ENCODE results near the gene SSR4.
"Not testable (repeated sequence)": the region's sequence is repeated elsewhere in the genome, so short reads cannot be mapped to it uniquely, and the experiment has no call there.

SSR4 gene

DNA sequence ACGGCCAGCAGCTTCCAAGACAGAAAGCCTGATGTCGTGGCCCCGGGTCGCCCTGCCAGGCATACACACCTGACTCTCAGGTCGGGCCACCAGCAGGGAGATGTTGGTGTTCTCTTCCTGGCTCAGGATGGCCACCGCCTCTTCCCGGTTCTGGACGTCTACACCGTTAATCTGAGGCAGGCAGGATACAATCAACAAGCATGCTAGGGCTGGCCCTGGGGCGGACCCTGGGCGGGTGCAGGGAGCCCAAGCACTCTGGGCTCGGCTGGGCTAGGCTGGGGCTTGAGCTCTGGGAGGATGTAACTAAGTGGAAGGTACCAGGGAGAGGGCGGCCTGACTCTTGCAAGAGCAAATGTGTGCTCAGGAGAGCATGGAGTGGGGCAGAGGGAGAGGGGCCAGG is 11.0 kb downstream of the SSR4 start:
- no peak for DNase-seq (ENCODE audit: low read depth)

GRCh38 chrX:153806999-153807575 is 12.6 kb downstream of the SSR4 start:
- DNase-seq (ENCODE audit: low read depth) = no peak

DNA sequence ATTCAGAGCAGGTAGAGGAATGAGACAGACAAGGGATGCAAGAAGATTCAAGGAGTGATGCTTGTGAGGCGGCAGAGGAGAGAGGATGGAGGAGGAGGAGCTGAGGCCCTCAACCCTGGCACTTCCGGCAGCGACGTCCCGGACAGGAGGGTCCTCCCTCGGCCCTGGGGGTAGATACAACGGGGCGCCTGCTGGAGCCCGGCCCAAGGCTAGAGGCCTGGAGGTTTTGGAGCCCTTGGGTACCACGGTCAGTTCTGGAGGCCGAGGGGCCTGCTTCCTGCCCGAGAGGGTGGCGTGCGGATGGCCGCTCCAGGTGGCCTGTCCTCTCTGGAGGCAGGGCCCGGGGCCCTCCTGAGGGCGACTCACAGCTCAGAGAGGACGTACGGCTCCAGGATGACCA is 13.5 kb downstream of the SSR4 start:
- no peak for DNase-seq (ENCODE audit: low read depth)

DNA sequence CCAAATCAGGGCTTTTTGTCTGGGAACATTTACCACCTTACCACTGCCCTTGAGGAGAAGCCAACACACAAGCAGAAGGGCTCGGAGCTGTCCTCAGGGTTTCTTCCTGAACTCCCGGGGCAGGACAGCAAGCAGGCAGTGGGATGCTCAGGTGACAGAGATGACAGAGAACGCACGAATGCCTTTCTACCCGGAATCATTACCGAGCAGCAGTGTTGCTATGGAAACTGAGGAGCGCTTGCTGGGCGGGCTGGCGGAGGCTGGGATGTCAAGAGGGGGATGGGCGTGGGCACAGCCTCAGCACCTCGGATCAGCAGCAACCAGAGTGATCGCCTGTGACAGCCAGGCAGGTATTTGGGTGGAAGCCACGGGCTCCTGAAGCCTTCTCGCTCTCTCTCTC is 17.8 kb downstream of the SSR4 start:
- no peak for DNase-seq (ENCODE audit: low read depth)

GRCh38 chrX:153813161-153813560 is 18.7 kb downstream of the SSR4 start:
- DNase-seq (ENCODE audit: low read depth) = no peak

GRCh38 chrX:153814591-153815315 is 20.3 kb downstream of the SSR4 start:
- DNase-seq (ENCODE audit: low read depth) = no peak

DNA sequence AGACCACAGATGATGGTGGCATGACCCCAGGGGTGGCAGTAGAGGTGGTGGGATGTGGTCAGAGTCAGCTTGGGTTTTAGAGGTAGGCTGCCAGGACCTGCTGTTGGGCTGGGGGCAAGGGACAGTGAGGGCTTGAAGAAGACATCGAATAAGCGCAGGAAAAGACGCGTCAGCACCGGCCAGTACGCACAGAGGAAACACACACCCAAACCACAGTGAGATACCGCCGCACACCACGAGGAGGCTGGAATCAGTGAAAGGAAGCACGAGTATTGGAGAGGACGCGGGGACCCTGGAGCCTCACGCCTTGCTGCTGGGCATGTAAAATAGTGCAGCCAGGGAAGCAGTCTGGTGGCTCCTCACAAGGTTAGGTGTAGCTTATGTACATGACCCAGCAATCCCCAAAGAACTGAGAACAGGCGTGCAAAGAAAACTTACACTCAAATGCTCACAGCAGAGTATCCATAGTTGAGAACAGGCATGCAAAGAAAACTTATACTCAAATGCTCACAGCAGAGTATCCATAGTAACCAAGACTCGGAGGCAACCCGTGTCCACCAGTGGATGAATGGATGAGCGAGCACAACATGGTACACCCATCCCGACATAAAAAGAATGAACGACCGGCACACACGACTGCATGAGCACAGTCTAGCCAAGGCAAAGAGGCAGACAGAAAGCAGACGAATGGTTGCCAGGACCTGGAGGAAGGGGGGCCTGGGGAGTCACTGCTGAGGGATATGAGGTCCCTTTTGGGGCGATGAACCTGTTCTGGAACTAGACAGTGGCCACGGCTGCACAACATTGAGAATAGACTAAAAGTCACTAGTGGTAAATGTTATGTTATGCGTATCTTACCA is 22.6 kb downstream of the SSR4 start:
- no peak for DNase-seq (ENCODE audit: low read depth)

DNA sequence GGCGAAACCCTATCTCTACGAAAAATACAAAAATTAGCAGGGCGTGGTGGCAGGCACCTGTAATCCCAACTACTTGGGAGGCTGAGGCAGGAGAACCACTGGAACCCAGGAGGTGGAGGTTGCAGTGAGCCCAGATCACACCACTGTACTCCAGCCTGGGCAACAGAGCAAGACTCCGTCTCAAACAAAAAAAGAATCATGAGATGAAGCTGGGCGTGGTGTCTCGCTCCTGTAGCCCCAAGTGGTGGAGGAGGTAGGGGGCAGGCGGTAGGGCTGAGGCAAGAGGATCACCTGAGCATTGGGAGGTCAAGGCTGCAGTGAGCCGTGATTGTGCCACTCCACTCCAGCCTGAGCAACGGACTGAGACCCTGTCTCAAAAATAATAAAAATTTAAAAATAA is 23.6 kb downstream of the SSR4 start:
- not testable (repeated sequence) for DNase-seq (ENCODE audit: low read depth)

GRCh38 chrX:153818571-153819383 is 24.3 kb downstream of the SSR4 start:
- no peak for DNase-seq (ENCODE audit: low read depth)

GRCh38 chrX:153819384-153820040 is 25.0 kb downstream of the SSR4 start:
- DNase-seq (ENCODE audit: low read depth) = no peak

GRCh38 chrX:153820601-153821000 is 26.1 kb downstream of the SSR4 start:
- DNase-seq (ENCODE audit: low read depth) = no peak

DNA sequence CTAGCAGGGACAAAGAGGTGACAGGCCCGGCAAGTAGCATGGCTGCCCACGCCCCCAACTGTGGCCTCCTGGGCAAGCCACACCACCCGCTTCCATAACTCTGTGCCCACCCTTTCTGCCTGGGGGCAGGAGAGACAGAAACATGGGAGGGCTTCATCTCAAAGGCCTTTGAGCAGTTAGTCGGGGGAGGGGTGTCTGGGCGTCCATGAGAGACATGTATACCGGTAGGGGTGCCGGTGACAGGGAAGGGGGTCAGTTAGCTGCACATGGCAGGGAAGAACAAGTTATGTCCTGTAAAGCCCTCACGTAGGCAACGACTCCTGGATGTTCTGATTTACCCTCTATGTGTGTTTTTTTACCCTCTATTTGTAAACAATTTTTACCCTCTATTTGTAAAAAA is 26.6 kb downstream of the SSR4 start:
- no peak for DNase-seq (ENCODE audit: low read depth)

- DNase-seq (ENCODE audit: low read depth) = no peak
Measured at GRCh38 chrX:153824348-153824747, 29.9 kb downstream of the SSR4 start.

GRCh38 chrX:153825042-153825441 is 30.6 kb downstream of the SSR4 start:
- DNase-seq (ENCODE audit: low read depth) = no peak

- no peak for DNase-seq (ENCODE audit: low read depth)
Measured at GRCh38 chrX:153827016-153827415, 32.5 kb downstream of the SSR4 start.

- no peak for DNase-seq (ENCODE audit: low read depth)
Measured at GRCh38 chrX:153827903-153828302, 33.4 kb downstream of the SSR4 start.

DNA sequence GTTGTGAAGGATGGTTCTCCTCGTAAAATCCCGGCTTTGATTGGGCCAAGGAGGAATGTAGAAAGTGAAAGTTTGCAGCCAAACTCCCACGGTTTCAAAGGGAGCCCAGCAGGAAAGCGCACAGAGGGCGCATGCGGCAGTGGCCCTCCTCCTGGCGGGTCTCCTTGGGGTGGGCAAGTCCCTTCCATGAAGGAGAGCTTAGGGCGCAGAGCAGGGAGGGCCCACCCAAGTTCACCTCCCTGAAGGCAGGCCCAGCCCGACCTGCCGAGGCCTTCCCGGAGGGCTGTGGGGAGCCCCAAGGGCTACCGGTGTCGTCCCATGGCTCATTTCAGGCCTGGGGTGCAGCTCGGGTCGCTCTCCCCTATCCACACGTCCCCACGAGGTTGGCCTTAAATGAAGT is 33.8 kb downstream of the SSR4 start:
- DNase-seq (ENCODE audit: low read depth) = no peak

DNA sequence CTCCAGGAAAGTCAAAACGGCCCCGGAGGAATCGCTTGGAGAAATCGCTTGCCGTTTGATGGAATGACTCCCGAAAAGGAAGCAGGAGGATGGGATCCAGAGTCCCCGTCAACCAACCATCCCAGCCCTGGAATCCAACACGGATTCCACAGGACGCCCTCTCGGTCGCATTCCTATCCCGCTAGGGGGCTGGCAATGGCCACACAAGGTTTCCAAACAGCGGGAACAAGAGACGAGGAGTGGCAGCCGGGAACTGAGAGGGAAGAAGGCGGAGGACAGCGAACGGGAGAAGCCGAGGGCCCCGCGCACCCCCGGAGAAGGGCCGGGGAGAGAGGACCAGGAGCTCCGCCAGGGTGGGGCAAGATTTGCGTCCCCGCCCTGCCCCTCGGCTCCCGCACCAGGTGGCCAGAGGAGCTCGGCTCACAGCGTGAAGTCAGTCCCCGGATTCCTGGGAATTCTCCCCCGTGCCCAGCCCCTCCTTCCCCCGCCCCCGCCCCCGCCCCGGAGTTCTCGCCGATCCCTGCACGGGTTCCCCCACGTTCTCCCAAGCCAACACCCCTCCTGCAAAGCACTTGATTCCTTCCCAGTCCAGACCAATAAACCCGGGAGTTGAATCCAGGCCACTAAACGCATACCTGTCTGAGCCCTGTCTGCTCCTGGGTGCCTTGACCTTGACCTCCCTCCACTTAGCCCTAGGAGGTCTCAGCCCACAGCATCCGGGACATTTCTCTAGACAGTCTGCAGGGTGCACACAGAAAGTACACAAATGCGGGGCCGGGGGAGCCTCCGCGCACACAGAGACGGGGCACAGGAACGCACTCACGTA is 34.5 kb downstream of the SSR4 start:
- DNase-seq (ENCODE audit: low read depth) = no peak

- DNase-seq (ENCODE audit: low read depth) = no peak
Measured at GRCh38 chrX:153829549-153829798, 35.0 kb downstream of the SSR4 start.

DNA sequence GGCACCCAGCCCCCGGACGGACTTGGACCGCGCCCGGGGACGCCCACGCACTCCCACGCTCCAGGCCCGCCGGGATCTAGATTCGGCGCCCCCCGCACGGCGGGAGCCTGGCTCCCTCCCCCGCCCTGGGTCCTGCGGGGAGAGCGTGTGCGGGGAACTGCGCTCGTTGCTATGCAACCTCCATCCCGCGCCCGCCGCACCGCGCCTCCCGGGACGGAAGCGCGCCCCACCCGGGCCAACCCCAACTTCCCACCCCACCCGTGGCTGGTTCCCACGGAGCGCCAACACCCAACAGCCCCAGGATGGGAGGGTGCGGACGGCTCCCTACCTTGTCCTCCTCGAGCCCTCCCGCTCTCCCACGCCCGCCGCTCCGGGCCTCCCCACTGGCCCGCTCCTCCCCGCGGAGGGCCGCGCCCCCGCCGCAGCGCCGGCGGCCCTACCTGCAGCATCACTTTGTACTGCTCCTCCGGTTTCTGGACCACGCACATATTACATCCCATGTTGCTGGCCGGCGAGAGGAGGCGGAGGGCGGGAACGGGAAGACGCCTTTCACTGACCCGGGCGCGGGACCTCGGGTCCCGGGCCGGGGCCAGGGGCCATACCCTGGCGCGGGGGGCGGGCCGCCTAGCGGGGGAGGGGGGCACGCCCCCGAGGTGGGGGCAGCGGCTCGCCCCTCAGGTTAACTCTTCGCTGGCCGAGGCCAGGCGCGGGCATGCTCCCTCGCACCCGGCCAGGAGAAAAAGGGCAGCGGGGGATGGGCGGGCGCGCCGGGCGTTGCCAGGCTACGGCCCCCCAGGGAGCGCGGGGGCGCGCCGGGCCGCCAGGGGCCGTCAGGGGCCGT is 35.6 kb downstream of the SSR4 start, which contains the start of gene PDZD4:
Gene PDZD4, minus strand, starts transcription at position 746 of the 841 bp plus-strand sequence. Its CDS starts 246 bp downstream, at position 500.
- DNase-seq (ENCODE audit: low read depth) = no peak
